NCI-H2171 (cell line): ENCODE measurements around the gene TSPAN9.

Experiments
- DNase-seq: peaks from one replicate; lab custom pipeline; 2025; lab: John Stamatoyannopoulos, UW

Gene TSPAN9

DNA sequence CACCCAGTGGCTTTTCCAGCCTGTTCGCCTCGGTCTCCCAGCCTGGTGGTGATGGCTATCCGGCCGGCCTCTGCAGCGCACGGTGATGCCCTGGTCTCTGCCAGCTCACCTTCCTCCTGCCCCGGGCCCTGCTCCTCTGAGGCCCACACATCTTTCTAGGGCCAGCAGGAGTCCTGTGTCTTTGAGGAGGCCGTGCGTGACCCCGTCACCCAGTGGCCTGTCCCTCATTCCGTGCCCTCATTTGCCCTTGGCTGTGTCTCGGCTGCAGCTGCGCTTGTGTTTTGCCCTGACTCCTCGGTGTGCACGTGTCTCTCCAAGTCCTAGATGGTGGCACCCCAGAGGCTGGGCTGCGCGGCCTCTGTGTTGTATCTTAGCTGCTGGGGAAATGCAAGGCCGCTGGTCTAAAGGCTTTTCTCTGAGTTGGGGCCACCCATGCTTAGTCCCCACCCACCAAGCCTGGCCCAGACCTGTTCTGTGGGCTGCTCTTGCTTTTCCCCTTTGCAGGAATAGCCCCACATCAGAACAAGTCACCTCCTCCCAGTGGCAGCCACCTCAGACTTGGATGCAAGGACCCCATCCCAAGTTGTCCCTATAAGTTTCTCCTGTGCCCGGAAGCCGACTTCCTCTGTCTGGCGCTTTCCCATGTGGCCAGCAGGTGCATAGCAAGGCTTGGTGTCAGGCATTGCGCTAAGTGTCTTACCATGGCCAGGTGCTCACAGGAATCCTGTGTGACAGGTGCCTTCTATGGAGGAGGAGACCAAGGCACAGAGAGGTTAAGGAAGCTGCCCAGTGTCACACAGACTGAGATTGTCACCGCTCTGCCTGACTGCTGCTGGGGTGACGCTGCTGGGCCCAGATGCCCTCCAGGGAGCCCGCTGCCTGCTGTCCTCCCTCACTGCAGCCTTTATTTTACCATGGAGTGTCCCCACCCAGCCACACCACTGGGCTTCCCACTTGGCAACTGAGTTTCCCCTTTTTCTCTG is 64.5 kb downstream of the TSPAN9 start:
- DNase-seq, result no peak

- no peak for DNase-seq
Observed at GRCh38 chr12:3142386-3142785, 65.2 kb downstream of the TSPAN9 start.

- no peak for DNase-seq
Observed at GRCh38 chr12:3144495-3144894, 67.3 kb downstream of the TSPAN9 start.

DNA sequence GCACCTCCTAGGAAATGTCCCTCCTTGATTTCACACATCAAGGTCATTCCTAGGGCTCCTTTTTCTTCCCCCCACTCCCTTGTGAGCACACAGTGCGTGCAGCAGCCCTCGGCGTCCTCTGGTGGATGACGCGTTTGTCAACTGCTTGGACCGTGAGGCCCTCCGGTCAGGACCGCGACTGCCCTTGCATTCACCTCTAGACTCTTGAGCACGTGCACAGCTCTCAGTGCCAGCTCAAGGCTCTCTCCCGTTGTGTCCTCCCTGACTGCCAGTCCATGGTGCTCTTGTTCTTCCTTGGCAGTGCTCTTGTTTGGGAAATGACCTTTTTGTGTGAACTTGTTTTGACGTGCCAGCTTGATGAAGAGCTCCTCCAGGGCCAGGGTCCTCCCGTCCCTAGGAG is 67.9 kb downstream of the TSPAN9 start:
- no peak for DNase-seq

DNA sequence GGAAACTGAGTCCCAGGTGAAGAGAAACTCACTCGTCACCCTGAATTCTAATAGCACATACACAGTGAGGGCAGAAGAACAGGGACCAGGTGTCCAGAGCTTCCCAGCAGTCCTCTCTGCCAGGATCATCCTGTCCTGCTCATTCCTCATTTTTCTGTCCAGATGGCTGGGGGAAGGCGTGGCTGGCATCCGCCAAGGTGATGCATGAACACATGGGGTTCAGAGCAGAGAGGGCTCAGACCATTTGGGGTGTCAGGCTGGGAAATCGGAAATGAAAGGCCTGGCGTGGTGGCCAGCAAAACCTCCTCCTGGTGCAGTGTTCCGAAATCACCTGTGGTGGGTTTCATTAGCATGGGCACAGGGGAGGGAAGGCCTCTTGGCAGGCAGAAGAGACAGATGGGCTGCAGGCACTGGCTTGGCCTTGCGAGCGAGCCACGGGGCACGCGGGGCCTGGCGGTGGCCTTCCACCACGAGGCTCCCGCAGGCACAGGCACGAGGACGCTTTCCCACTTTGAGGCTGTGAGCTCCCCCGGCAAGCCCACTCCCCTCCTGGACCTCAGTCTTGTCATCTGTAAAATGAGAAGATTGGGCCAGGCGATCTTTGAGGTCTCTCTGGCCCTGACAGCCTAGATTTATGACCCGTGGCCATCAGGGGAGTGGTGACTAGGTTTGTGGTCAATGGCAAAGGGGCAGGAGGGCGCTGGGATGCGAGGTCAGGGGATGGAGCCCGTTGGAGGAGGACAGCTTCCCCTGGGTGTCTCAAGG is 68.5 kb downstream of the TSPAN9 start:
- no peak for DNase-seq

GRCh38 chr12:3147260-3147659 is 70.1 kb downstream of the TSPAN9 start:
- DNase-seq, result no peak

DNA sequence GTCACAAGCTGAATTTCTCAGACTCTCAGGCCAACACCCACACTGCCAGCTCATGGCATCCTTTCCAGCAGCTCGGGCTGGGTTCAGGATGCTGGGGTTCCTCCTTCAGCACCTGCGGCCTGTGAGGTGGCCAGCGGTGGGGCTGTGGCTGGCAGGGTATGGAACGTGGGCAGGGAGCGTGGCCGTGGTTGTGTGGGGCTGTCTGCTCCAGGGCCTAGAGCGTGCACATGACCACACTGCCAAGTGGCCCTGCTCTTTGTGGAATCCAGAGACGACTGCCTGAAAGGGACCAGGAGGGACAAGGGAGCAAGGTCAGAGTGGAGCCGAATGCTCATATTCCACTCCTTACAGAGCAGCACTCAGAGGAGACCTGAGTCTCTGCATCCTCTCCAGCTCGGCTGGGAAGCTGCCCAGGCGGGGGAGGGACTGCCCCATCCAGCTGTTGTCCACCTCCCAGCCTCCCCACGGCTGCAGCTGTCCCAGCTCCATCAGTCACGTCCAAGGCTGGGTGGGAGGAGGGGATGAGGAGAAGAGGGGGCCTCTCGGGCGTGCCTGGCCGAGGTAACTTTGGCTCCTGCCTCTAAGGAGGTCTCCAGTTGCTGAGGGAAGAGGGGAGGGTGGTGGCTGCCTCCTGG is 71.3 kb downstream of the TSPAN9 start:
- DNase-seq, result no peak

DNA sequence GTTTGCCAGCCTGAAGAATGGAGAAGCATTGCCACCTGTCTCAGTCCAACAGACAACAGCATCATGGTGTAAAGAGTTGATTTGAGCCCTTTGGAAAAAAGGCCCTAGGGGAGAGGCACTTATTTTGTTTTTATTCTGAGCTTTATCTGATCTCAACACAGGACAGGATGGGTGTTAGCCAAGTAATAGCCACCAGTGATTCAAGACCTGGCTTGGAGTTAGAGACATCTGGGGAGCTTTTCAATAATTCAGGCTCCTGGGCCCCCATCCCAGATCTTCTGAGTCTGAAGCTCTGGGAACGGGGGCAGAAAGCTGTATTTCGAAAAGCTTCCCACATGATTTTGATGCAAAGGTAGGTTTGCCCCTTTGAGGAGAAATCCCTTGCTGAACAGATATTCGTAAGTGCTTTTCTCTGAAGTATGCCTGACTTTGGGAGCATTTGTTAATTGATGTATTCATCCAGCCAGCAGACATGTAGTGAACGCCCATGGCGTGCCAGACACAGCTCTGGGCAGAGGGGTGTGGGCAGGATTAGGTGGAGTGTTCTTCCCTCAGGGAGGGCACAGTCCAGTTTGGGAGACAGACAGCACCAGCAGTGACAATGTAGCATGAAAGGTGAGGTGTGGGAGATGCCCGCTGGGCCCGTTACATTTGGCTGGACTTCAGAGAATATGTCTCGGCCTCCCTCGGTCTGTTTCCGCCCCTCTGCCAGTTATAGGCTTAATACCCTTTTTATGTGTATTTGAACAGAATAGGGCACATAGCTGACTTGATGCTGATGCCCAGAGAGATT is 72.5 kb downstream of the TSPAN9 start:
- DNase-seq, result no peak

DNA sequence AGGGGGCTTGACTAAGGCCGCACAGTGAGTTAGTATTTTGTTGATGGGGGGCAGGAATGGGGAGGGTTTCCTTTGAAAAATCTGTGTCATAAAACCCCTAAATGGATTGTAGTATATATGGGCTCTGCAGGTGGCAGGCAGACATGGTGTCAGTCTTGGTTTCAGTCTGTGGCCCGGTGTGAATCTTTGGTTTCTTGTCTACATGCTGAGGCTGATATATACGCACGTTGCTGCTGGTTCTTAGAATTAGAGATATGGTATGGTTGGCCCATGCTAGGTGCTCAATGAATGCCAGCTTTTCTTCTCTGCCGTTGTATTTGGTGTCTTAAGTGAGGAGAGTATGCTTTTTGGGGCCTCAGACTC is 73.1 kb downstream of the TSPAN9 start:
- no peak for DNase-seq

DNA sequence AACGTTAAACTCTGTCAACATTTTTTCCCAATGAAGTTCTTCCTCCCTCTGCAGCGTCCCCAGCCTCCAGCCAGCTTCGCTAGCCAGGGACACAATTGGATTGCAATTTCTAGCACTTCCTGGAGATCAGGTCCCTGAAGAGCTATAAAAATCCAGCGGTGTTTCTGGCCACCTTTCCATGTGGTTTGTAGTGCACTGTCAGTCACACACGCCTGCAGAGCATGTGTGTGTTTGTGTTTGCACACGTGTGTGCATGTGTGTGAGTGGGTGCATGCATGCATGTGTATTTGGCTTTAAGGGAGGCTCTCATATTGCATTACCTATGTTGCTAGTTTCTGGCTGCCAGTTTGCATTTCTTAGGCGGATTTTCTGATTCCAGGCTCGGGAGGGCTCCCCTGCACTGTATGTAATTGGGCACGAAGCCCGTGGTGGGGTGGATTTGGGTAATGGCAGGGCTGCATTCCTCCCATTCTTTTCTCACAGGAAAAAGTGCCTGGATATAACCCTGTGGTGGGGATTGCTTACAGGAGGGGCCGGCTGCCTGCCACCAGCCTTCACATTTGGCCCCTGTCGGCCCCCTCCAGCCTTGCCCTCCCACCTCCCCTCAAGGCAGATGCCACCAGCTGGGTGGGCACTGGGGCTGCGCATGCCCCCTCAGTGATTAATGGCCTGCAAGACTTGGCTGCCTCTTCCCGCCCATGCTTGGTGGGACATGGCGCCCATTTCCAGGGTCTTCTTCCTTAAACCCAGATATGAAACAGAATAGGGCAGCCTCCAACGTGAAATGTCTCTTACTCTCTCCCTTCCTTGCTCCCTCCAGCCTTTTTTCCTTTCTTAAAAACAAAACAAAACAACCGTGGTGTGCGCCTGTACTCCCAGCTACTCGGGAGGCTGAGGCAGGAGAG is 74.0 kb downstream of the TSPAN9 start:
- DNase-seq, result no peak

- DNase-seq, result peak; percentile 70
Observed at GRCh38 chr12:3152011-3152511, 74.9 kb downstream of the TSPAN9 start.

DNA sequence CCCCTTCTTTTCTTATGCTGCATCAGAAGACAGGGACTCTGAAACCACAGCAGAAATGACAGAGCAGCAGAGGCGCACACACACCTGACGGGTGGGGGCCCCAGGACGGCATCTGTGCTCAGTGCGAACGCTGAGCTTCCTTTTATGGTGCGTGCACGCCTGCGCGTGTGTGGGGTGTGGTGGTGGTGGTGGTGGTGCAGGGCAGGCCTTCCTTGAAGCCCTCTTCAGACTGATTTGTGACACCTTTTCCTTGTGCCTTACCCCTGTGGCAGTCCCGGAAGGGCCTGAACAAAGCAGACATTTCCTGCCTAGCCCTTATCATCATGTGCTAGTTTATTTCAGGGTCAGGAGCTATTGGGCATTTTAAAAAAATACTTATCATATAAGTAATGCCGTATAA is 75.7 kb downstream of the TSPAN9 start:
- no peak for DNase-seq

DNA sequence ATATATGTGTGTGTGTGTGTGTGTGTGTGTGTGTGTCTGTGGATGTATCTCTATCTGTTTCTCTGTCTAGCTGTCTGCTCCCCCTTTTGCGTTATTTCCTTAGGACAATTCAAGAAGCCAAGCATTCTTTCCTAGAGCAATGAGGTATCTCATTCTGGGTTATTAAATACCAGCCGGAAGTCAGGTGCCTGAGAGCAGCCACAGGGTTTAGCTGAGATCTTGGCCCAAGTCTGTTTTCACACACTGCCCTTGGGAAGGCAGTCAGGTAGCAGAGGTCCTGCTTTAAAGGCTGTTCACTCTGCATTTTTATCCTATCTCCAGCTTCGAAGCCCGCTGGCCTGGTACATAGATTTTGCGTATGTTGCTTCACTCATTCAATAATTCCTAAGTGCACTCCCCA is 76.8 kb downstream of the TSPAN9 start:
- no peak for DNase-seq

DNA sequence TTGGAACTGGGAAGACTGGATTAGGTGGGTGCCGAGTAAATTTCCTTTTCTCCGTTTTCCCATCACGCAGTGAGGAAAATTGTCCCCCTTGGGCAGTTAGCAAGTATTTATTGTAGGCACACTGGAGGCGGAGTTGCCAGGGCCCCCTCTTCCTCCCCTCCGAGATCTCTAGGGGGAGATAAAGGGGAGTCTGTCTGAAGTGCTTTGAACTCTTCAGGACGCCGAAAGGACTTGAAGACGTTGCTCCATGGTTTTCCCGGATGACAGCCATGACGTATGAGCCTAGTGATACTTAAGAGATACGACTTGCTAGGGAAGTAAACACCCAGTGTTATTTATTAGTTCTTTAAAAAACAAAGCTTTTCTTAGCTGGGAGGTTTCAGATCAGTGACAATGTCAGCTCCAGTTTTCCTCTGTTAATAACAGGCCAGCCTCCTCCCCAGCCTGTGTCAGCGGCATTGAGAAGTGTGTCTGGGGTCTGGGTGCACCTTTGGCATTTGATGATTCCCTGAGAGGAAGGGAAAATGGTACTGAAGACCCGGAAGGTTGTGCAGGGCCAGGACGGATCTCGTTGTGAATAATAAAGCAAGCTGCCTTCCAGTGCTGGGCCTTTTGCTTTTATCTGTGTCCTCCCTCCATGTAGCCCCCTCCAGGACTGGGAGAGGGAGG is 78.7 kb downstream of the TSPAN9 start:
- DNase-seq, result no peak

- no peak for DNase-seq
Observed at GRCh38 chr12:3157581-3158323, 80.6 kb downstream of the TSPAN9 start.

DNA sequence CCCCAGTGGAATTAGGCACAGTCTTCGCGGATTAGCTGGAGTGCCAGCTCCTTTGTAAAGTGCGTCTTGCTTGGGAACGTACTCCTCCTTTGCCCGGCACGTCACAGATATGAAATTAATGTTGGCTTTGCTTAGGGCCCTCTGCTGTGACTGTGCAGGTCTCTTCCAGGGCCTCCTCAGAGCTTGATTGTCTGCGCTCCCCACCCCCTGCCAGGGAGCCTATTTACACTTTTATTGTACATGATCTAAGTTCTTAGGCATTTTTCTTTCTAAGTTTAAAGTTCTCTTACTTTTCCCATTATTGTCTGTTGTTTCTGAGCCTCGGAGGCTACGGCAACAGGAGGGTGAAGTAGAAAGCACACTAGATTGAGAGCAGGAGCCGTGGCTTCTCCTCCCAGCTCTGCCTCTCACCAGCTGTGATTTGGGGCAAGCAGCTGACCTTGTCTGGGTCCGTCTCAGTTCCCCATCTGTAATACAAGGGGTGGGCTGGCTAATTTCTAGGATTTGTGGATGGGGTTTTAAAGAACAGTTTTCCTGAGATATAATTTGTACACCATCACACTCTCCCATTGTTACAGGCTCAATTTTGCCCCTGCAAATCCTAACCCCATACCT is 81.8 kb downstream of the TSPAN9 start:
- DNase-seq, result no peak

GRCh38 chr12:3160081-3160480 is 82.9 kb downstream of the TSPAN9 start:
- no peak for DNase-seq

DNA sequence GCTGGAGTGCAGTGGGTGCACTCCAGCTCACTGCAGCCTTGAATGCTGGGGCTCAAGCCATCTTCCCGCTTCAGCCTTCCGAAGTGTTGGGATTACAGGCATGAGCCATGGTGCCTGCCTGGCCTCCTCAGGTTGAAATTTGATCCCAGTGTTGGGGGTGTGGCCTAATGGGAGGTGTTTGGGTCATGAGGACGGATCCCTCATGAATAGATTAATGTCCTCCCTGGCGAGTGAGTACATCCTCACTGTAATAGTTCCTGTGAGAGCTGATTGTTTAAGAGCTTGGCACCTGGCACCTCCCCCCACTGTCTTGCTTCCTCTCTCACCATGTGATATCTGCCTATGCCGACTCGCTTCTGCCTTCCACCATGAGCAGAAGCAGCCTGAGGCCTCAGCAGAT is 84.7 kb downstream of the TSPAN9 start:
- no peak for DNase-seq
